Measurements from ENCODE around the gene ANGPTL2. TPM values are rescaled to one million over a fixed set of nuclear protein-coding genes. Genes with fewer than 3 reads are reported as not detected.

ANGPTL2 gene
- total RNA-seq, 4 donors from 2014 or later = 5.9 to 12.6 (median 8.7) TPM

DNA sequence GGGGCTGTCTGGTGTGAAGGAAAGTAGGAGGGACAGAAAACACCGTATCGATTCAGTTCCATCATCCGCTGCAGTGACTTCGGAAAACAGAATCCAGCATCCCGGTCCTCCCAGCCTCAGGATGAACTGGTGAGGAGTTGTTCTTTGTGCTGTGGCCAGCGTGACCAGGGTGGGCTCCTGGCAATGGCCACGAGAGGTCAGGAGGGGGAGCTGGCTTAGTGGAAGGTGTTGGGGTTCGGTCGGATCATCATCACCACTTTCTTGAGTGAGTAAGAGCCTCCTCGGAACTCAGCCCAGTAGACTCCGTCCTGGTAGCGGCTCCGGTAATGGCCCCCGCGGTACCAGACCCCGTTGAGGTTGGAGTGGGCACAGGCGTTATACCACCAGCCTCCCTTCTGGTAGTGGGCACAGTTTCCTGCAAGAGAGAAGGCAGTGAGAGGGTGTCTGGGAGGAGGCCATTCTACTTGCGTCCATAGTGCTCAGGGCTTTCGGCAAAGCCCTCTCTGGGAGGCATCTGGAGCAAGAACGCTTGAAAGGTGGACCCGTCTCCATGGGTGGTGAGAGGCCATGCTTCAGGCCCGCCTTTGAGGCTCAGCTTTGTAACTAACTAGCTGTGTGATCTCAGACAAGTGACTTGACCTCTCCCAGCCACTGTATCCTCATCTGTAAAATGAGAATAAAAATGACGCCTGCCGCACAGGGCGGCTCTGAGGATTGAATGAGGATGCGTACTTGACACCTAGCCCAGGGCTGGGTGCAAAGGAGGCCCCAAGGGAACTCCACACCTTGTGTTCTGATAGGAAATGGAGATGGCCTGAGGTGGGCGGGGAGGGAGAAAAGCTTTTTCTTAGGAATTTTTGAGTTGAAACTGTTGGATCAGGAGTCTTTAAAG lies 33.5 kb downstream of the ANGPTL2 start:
- DNase-seq = no peak
- TF ChIP-seq POLR2A (IDR thresholded peaks at IDR 0.05) = no peak
- TF ChIP-seq, protein P1, sequence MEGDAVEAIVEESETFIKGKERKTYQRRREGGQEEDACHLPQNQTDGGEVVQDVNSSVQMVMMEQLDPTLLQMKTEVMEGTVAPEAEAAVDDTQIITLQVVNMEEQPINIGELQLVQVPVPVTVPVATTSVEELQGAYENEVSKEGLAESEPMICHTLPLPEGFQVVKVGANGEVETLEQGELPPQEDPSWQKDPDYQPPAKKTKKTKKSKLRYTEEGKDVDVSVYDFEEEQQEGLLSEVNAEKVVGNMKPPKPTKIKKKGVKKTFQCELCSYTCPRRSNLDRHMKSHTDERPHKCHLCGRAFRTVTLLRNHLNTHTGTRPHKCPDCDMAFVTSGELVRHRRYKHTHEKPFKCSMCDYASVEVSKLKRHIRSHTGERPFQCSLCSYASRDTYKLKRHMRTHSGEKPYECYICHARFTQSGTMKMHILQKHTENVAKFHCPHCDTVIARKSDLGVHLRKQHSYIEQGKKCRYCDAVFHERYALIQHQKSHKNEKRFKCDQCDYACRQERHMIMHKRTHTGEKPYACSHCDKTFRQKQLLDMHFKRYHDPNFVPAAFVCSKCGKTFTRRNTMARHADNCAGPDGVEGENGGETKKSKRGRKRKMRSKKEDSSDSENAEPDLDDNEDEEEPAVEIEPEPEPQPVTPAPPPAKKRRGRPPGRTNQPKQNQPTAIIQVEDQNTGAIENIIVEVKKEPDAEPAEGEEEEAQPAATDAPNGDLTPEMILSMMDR (IDR thresholded peaks at IDR 0.05) = no peak
- 95 to 97% methylated on average over 24 to 27 of the region's 27 CpGs for WGBS, 2 donors
- Histone ChIP-seq H3K27me3 (no peaks in the 10 kb centered on the region), H3K4me3 (replicated peaks in 1 of 3) (no peak overlapping the region), H3K4me1 (peaks cover 0 to 4% of the 10 kb centered on the region in 2 donors), H3K36me3 (peaks cover 0 to 5% of the 10 kb centered on the region in 2 donors), H3K9me3 (no peaks in the 10 kb centered on the region), H3K27ac (no peak overlapping the region)
- intact Hi-C loops (cut with DNase I) = no loop called here

DNA sequence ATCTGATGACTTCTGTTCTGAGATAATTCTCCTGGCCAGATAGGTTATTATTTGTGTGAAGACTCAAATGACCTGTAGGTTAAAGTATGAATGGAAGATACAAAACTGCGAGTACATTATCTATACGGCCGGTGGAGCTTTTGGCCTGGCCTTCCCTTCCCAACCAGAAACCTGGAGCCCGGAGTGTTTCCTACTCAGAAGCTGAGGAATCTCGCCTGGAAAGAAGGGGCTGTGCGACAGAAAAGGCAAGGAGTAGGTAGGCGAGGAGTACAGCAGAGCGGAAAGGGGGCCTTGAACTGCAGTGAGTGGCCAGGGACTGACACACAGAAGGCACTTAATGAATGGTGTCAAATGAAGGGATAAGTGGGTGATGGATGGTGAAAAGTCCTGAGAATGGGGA lies 34.6 kb downstream of the ANGPTL2 start:
- WGBS, 2 donors = 95 to 96% methylated on average over 8 of the region's 8 CpGs
- H3K4me3 ChIP-seq (replicated peaks in 1 of 3) = no peak overlapping the region
- H3K27me3 ChIP-seq = no peaks in the 10 kb centered on the region
- no peak for TF ChIP-seq POLR2A (IDR thresholded peaks at IDR 0.05)
- TF ChIP-seq, protein P1 (IDR thresholded peaks at IDR 0.05) = no peak
- intact Hi-C loops (cut with DNase I) = no loop called here
- no peaks in the 10 kb centered on the region for H3K9me3 ChIP-seq
- DNase-seq = no peak
- peaks cover 0 to 4% of the 10 kb centered on the region in 2 donors for H3K4me1 ChIP-seq
- H3K27ac ChIP-seq = no peak overlapping the region
- peaks cover 0 to 5% of the 10 kb centered on the region in 2 donors for H3K36me3 ChIP-seq

DNA sequence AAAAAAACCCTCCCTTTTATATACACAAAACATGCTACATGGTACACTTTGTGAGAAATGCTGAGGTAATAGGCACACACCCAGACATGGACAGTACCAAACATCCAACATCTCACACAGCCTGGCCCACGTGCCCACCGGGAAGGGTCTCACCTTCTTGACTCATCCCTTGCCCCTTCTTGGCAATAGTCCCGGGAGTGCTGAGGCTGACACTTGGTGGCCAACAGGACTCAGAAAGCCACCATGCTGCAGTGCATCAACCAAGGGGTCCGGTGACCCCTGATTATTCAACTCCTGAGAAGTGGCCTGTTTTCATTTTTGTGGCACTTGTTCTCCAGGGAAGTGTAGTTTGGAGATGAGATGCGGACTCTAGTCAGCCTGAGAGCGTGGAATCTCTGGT lies 35.0 kb downstream of the ANGPTL2 start:
- TF ChIP-seq, protein P1 (IDR thresholded peaks at IDR 0.05) = no peak
- no peak for TF ChIP-seq POLR2A (IDR thresholded peaks at IDR 0.05)
- H3K27ac ChIP-seq = no peak overlapping the region
- no peak overlapping the region for H3K4me3 ChIP-seq (replicated peaks in 1 of 3)
- intact Hi-C loops (cut with DNase I) = no loop called here
- WGBS, 2 donors = 91 to 100% methylated on average over 6 of the region's 6 CpGs
- H3K9me3 ChIP-seq = no peaks in the 10 kb centered on the region
- H3K36me3 ChIP-seq = peaks cover 0 to 5% of the 10 kb centered on the region in 2 donors
- H3K27me3 ChIP-seq = no peaks in the 10 kb centered on the region
- H3K4me1 ChIP-seq = peaks cover 0 to 4% of the 10 kb centered on the region in 2 donors
- DNase-seq = no peak

DNA sequence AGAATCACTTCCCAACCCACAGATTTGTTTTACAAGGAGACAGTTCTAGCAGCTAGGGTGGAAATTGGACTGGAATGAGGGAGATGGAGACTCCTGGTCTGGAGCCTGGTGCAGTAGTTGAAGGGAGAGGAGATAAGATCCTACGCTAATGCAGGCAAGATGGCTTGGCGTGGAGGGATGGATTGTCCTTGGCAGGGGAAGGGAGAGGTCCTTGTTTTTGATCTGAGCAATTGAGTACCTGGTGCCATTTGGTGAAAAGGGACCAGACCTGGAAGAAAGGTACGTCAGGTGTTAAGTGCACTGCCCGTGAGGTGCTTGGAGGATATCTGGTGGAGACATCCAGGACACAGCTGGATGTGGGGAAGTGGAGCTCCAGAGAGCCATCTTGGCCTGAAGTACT lies 35.7 kb downstream of the ANGPTL2 start:
- H3K27me3 ChIP-seq = no peaks in the 10 kb centered on the region
- intact Hi-C loops (cut with DNase I) = no loop called here
- peaks cover 0 to 4% of the 10 kb centered on the region in 2 donors for H3K4me1 ChIP-seq
- TF ChIP-seq, protein P1 (IDR thresholded peaks at IDR 0.05) = no peak
- TF ChIP-seq POLR2A (IDR thresholded peaks at IDR 0.05) = no peak
- peaks cover 0 to 4% of the 10 kb centered on the region in 2 donors for H3K36me3 ChIP-seq
- H3K4me3 ChIP-seq (replicated peaks in 1 of 3) = no peak overlapping the region
- WGBS, 2 donors = 91 to 100% methylated on average over 4 of the region's 4 CpGs
- H3K27ac ChIP-seq = no peak overlapping the region
- DNase-seq = no peak
- H3K9me3 ChIP-seq = no peaks in the 10 kb centered on the region

DNA sequence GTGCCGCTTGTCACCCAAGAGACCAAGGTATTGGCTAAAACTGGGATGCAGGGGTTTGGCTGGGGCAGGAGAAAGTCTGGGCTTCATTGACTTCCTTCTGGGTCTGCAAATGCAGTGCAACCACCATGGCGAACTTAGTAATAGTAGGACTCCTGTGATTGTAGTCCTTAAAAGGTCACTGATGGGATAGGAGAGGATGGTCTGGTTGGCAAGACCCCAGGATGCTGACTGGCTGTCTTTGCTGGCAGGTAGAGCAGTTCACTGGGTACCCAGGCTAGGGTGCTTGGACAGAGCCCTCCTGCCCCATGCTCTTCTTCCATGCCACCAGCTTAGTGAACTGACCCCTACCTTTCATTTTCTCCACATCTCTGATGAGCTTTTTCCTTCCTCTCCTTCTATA lies 37.2 kb downstream of the ANGPTL2 start:
- 100% methylated on average over 2 of the region's 2 CpGs for WGBS, 2 donors
- Histone ChIP-seq H3K4me1 (no peaks in the 10 kb centered on the region), H3K27me3 (no peaks in the 10 kb centered on the region), H3K36me3 (no peaks in the 10 kb centered on the region), H3K27ac (no peak overlapping the region), H3K9me3 (no peaks in the 10 kb centered on the region), H3K4me3 (replicated peaks in 1 of 3) (no peak overlapping the region)
- no peak for DNase-seq
- intact Hi-C loops (cut with DNase I) = no loop called here
- TF ChIP-seq POLR2A (IDR thresholded peaks at IDR 0.05) = no peak
- TF ChIP-seq, protein P1 (IDR thresholded peaks at IDR 0.05) = no peak
